GM19438 (cell line): ENCODE data around the gene AOC3.
"Not testable (repeated sequence)": the region's sequence is repeated elsewhere in the genome, so short reads cannot be mapped to it uniquely, and the experiment has no call there.

Experiments
- ATAC-seq: cut with Tn5 transposase; IDR thresholded peaks from one replicate; pipeline ENCODE4 v1.9.1; 2021; ENCODE audit warnings: low read depth; ENCODE audit not compliant: unreplicated experiment

The AOC3 gene

GRCh38 chr17:42866216-42866615 lies 15.2 kb downstream of the AOC3 start:
- ATAC-seq: no peak

DNA sequence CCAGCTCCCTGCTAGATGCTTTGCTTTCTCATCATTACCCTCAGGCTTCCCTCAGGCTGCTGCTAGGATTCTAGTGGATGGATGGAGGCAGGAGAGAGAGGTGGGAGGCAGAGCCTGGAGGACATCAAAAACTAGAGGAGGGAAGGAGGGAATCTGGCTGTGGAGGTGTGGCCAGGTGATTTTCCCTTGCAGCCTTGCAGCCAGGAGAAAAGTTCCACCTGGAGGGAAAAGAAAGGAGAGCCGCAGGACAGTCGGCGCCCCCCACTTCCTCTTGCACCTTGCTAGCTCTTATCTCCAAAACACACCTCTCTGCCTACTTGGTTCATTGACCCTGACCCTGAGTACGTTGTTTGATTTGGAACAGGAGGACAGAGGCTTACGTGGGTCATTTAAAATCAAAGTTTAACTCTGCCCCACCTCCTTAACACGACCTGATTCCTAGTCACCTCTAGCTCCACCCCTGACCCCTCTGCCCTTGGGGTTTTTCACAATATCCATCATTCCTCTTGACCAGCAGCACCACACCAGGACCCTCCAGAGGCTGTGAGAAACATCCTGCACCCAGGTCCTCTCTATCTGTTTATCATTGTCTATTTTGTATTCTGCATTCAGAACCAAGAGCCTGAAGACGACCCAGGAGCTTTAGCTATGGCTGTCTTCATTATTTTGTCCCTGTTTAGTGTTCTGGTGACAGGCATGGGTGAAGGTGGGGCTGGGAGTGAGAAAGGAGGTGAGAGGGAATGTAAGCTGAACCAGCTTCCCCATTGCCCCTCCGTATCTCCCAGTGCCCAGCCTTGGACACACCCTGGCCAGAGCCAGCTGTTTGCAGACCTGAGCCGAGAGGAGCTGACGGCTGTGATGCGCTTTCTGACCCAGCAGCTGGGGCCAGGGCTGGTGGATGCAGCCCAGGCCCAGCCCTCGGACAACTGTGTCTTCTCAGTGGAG lies 15.9 kb downstream of the AOC3 start:
- no peak for ATAC-seq

DNA sequence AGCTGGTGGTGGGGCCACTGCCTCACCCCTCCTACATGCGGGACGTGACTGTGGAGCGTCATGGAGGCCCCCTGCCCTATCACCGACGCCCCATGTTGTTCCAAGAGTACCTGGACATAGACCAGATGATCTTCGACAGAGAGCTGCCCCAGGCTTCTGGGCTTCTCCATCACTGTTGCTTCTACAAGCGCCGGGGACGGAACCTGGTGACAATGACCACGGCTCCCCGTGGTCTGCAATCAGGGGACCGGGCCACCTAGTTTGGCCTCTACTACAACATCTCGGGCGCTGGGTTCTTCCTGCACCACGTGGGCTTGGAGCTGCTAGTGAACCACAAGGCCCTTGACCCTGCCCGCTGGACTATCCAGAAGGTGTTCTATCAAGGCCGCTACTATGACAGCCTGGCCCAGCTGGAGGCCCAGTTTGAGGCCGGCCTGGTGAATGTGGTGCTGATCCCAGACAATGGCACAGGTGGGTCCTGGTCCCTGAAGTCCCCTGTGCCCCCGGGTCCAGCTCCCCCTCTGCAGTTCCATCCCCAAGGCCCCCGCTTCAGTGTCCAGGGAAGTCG lies 16.8 kb downstream of the AOC3 start:
- ATAC-seq: not testable (repeated sequence)

DNA sequence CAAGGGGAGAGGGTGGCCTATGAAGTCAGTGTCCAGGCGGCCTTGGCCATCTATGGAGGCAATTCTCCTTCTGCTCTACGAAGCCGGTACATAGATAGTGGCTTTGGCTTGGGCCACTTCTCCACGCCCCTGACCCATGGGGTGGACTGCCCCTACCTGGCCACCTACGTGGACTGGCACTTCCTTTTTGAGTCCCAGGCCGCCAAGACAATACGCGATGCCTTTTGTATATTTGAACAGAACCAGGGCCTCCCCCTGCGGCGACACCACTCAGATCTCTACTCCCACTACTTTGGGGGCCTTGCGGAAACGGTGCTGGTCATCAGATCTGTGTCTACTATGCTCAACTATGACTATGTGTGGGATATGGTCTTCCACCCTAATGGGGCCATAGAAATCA lies 17.3 kb downstream of the AOC3 start:
- no peak for ATAC-seq

DNA sequence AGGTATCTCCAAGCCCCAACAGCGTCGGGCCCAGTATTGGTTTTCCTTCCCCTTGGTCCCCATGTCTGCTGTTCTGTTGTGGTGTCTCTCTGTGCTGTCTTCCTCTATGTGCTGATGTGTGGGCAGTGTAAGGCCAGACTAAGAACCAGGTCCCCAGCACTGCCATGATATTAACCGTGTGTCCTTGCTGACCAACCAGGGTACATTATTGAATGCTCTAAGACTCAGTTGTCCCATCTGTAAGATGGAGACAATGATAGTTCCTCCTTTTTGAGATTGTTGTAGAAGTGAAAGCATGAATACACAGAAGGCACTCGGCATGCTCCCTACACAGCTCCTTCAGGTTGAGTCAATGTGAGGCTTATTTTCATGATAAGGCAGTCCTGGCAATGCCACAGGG lies 20.6 kb downstream of the AOC3 start:
- ATAC-seq: no peak

GRCh38 chr17:42872251-42872965 lies 21.4 kb downstream of the AOC3 start:
- ATAC-seq: no peak

- no peak for ATAC-seq
Measured at GRCh38 chr17:42873315-42873714, 22.3 kb downstream of the AOC3 start.

GRCh38 chr17:42873932-42874695 lies 23.1 kb downstream of the AOC3 start:
- ATAC-seq: not testable (repeated sequence)

- no peak for ATAC-seq
Measured at GRCh38 chr17:42877037-42877436, 26.0 kb downstream of the AOC3 start.

DNA sequence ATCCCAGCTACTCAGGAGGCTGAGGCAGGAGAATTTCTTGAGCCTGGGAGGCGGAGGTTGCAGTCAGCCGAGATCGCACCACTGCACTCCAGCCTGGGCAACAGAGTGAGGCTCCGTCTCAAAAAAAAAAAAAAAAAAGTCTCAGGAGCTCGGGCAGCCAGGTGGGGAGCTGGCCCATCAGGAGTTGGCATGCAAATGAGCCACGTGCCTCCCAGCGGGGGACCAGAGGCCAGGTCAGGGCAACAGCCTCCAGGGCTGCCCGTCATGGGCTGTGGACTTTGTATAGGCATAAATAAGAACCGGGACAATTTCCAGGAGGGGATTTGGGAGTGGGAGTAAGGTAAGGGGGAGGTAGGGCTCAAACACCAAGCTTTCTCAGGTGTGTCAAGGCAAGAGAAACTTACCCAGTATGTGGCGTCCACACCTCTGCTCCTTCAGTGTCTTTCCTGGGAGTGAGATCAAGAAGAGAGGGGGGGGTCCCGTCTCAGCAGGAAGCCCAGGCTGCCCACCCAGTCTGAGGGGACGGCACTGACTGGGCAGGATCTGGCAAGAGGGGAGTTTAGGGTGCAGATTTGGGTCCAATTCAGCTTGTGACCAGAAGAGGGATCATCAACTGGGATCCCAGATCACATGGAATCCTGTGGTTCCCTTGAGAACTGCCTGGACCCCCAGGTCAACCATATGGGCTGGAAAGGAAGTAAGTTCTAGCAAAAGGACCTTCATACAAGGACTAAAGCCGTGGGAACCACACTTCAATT lies 27.3 kb downstream of the AOC3 start:
- no peak for ATAC-seq

- ATAC-seq: no peak
Measured at GRCh38 chr17:42878924-42879595, 28.1 kb downstream of the AOC3 start.

DNA sequence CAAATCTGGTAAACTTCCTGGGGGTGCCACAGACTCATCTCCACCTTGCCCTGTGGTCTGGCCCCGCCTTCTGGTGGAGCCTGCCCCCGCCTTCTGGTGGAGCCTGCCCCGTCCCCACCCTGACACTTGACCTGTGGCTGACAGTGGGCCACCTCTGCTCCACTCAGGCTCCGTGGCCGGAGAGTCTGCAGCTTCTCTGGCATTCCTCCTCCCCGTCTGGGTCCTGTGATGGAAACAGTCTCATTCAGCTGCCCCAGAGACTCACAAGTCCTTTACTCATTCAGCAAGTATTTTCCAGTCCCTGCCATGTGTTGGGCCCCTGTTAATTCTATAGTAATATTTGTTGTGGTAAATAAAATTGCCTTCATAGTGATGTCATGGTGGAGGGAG lies 28.6 kb downstream of the AOC3 start:
- no peak for ATAC-seq

DNA sequence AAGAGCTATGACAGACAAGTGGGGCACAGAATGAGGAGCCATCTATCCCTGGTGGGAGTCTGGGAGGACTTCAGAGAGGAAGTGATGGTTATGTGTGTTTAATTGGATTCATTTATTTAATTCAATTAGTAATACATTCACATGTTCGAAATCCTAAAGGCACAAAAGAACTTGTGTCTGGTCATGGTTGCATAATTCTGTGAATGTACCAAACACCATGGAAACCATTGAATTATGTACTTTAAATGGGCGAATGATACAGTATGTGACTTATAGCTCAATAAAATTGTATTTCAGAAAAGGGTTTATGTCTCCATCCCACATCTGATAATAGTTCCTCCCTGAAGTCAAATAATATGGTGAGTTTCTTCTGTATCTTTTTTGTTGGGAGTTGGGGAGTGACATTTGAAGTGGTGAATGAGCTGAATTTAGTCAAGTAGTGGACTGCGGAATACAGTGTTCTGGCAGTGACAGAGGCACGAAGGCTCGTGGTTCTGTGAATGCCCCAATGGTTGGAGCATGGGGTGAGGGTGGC lies 29.8 kb downstream of the AOC3 start:
- no peak for ATAC-seq

DNA sequence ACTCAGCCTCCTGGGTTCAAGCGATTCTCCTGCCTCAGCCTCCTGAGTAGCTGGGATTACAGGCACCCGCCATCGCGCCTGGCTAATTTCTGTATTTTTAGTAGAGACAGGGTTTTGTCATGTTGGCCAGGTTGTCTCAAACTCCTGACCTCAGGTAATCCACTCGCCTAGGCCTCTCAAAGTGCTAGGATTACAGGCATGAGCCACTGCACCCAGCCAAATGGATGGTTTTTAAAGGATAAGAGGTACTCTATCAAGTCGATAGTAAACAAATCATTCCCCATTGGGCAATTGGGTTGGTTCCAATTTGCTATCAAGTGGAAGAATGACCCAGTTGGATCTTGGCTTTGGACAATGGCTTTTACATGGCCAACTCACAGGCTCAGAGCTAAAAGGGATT lies 30.7 kb downstream of the AOC3 start:
- not testable (repeated sequence) for ATAC-seq

DNA sequence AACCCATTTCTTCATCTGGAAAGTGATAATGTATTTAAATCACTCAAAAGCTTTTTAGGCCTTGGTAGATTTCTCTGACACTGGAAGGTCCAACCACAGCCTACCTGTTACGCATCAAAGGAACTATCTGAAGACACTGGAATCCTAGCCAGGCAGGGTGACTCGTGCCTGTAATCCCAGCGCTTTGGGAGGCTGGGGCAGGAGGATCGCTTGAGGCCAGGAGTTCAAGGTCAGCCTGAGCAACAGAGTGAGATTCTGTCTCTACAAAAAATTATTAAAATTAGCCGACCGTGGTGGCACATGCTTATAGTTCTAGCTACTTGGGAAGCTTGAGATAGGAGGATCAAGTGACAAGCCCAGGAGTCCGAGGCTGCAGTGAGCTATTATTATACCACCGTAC lies 31.2 kb downstream of the AOC3 start:
- ATAC-seq: no peak

GRCh38 chr17:42883802-42884558 lies 33.0 kb downstream of the AOC3 start:
- no peak for ATAC-seq

- ATAC-seq: not testable (repeated sequence)
Measured at GRCh38 chr17:42885806-42886205, 34.8 kb downstream of the AOC3 start.
